Epithelial cell of proximal tubule (primary cell): Measurements from ENCODE around the gene CA9. TPM values are rescaled to one million over a fixed set of nuclear protein-coding genes. Genes with fewer than 3 reads are reported as not detected.

Experiments used
- DNase-seq: peaks from one replicate; pipeline ENCODE4 v3.0.0-alpha.2; 2011; ENCODE audit warnings: low read depth
- H3K4me3 ChIP-seq: 2 replicates; pipeline ENCODE4 v1.5.1; 2011; ENCODE audit warnings: low read depth, mild to moderate bottlenecking, low read length
- total RNA-seq: library from RNA; depleted of rRNA; stranded (reverse); fragments of >200 nt; gene quantifications from 2 replicates; pipeline ENCODE4 v1.2.3, GENCODE V29; 2015
- TF ChIP-seq, protein P1 (sequence below): conservative IDR thresholded peaks from 2 replicates; pipeline ENCODE4 v1.5.1; 2012; ENCODE audit warnings: low read depth, mild to moderate bottlenecking, low read length

Gene CA9
- total RNA-seq, 1 donor from 2014 or later, result not detected

DNA sequence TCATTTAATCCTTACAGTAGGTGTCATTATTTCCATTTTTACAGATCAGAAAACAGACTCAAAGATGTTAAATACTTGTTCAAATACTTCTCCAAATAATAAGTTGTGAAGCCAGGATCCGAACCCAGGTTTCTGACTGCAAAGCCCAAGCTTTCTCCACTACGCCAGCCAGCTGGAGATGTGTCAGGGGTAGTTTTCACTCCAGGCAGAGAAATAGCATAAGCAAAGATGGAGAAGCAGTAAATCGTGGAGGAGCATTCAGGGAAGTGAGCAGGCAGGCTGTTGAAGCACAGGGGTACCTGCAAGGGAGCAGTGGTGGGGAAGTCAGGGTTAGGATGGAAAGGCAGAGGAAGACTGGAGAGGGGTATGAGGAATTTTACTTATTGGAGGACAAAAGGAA, 55.4 kb downstream of the CA9 start:
- TF ChIP-seq, protein P1, sequence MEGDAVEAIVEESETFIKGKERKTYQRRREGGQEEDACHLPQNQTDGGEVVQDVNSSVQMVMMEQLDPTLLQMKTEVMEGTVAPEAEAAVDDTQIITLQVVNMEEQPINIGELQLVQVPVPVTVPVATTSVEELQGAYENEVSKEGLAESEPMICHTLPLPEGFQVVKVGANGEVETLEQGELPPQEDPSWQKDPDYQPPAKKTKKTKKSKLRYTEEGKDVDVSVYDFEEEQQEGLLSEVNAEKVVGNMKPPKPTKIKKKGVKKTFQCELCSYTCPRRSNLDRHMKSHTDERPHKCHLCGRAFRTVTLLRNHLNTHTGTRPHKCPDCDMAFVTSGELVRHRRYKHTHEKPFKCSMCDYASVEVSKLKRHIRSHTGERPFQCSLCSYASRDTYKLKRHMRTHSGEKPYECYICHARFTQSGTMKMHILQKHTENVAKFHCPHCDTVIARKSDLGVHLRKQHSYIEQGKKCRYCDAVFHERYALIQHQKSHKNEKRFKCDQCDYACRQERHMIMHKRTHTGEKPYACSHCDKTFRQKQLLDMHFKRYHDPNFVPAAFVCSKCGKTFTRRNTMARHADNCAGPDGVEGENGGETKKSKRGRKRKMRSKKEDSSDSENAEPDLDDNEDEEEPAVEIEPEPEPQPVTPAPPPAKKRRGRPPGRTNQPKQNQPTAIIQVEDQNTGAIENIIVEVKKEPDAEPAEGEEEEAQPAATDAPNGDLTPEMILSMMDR, result no peak
- peak overlapping the region; percentile 94 for H3K4me3 ChIP-seq
- no peak for DNase-seq

GRCh38 chr9:35729700-35730485, 56.2 kb downstream of the CA9 start:
- no peak for DNase-seq
- peak overlapping the region; percentile 94 for H3K4me3 ChIP-seq
- TF ChIP-seq, protein P1, result peak; percentile 71

DNA sequence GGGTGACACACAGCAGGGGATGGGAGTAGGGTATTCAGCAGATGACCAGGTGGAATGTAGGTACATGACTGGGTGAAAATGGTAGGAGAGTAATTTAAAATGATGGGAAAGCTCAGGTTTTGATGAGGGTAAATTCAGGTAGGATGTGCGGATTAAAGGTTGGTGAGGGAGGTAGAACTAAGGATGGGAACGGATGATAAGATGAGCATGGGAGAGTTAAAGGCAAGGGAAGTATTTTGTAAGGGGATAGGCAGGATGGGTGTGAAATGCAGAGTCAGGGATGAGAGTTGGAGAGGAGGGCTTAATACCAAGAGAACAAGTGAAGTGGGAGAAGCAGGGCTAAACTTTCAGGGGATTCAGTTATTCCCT, 56.7 kb downstream of the CA9 start:
- TF ChIP-seq, protein P1, result no peak
- no peak for DNase-seq
- H3K4me3 ChIP-seq, result peak overlapping the region; percentile 94

Other genes with a start within 250 kb of the CA9 start
- gene RUSC2, start 183.8 kb upstream of the CA9 start, total RNA-seq, result 18.9 and 21.7 TPM in 2 replicates
- gene TESK1, start 68.7 kb upstream of the CA9 start, total RNA-seq, result 23.5 and 24.0 TPM in 2 replicates
- 0.51 and 1.2 TPM in 2 replicates for gene CD72, start 55.5 kb upstream of the CA9 start, total RNA-seq
- gene SIT1, start 23.0 kb upstream of the CA9 start, total RNA-seq, result not detected in 2 replicates
- gene RMRP, start 15.9 kb upstream of the CA9 start, total RNA-seq, result 3,154 and 10,636 TPM in 2 replicates
- 19.0 and 35.4 TPM in 2 replicates for gene CCDC107, start 15.6 kb upstream of the CA9 start, total RNA-seq
- gene ARHGEF39, start 8.7 kb upstream of the CA9 start, total RNA-seq, result 11.9 and 17.5 TPM in 2 replicates
- 265 and 267 TPM in 2 replicates for gene TPM2, start 16.0 kb downstream of the CA9 start, total RNA-seq
- 114 and 177 TPM in 2 replicates for gene TLN1, start 58.3 kb downstream of the CA9 start, total RNA-seq
- 49.9 and 66.4 TPM in 2 replicates for gene CREB3, start 58.7 kb downstream of the CA9 start, total RNA-seq
- 32.8 and 39.3 TPM in 2 replicates for gene GBA2, start 75.3 kb downstream of the CA9 start, total RNA-seq
- 13.6 and 14.9 TPM in 2 replicates for gene RGP1, start 75.4 kb downstream of the CA9 start, total RNA-seq
- not detected in 2 replicates for gene MSMP, start 80.3 kb downstream of the CA9 start, total RNA-seq
- 7.3 and 11.0 TPM in 2 replicates for gene NPR2, start 117.7 kb downstream of the CA9 start, total RNA-seq
- gene SPAG8, start 138.3 kb downstream of the CA9 start, total RNA-seq, result 0.12 and 0.14 TPM in 2 replicates
- 25.9 and 32.5 TPM in 2 replicates for gene HINT2, start 141.1 kb downstream of the CA9 start, total RNA-seq
- not detected in 2 replicates for gene FAM221B, start 154.8 kb downstream of the CA9 start, total RNA-seq
- gene TMEM8B, start 155.3 kb downstream of the CA9 start, total RNA-seq, result 2.5 and 4.2 TPM in 2 replicates
- not detected in 2 replicates for gene OR13J1, start 196.5 kb downstream of the CA9 start, total RNA-seq
- 0.58 TPM in 1 of 2 replicates, not detected in the other for gene HRCT1, start 232.3 kb downstream of the CA9 start, total RNA-seq
- 0.29 TPM in 1 of 2 replicates, not detected in the other for gene SPAAR, start 235.6 kb downstream of the CA9 start, total RNA-seq